GM23338 (cell line): ENCODE measurements around the gene TRMT2A. TPM values are rescaled to one million over a fixed set of nuclear protein-coding genes. Genes with fewer than 3 reads are reported as not detected.

Experiments
- ATAC-seq: fragments of 200-7000 bp; cut with Tn5 transposase; 3 replicates; pipeline ENCODE4 v1.9.1; 2020
- DNase-seq: peaks from one replicate; pipeline ENCODE4 v3.0.0-alpha.2; 2015; ENCODE audit warnings: low spot score
- H2AFZ ChIP-seq: fragments of 200-600 bp; sonication (generic); 2 replicates; pipeline ENCODE4 v1.8.0; 2016; ENCODE audit warnings: antibody characterized with exemption, mild to moderate bottlenecking, moderate library complexity
- H3F3A ChIP-seq: fragments of 200-600 bp; sonication (generic); replicated peaks from 2 replicates; pipeline ENCODE4 v1.8.0; 2017; ENCODE audit warnings: antibody characterized with exemption, mixed run types, low read depth
- H3K27ac ChIP-seq: fragments of 200-600 bp; sonication (generic); 2 replicates; pipeline ENCODE4 v1.6.1; 2016; ENCODE audit warnings: low read depth
- H3K27me3 ChIP-seq: fragments of 200-600 bp; sonication (generic); 2 replicates; pipeline ENCODE4 v1.8.0; 2016; ENCODE audit warnings: mild to moderate bottlenecking, mixed run types, moderate library complexity; ENCODE audit not compliant: insufficient read depth
- H3K36me3 ChIP-seq: fragments of 200-600 bp; sonication (generic); 2 replicates; pipeline ENCODE4 v1.8.0; 2016; ENCODE audit warnings: mild to moderate bottlenecking; ENCODE audit not compliant: insufficient read depth
- H3K4me1 ChIP-seq: fragments of 200-600 bp; sonication (generic); 2 replicates; pipeline ENCODE4 v1.8.0; 2016; ENCODE audit warnings: mild to moderate bottlenecking, moderate library complexity; ENCODE audit not compliant: insufficient read depth
- H3K4me2 ChIP-seq: fragments of 200-600 bp; sonication (generic); 2 replicates; pipeline ENCODE4 v1.7.1; 2017; ENCODE audit warnings: mixed run types
- H3K4me3 ChIP-seq: fragments of 200-600 bp; sonication (generic); 2 replicates; pipeline ENCODE4 v1.6.1; 2016; ENCODE audit warnings: mixed run types
- H3K79me2 ChIP-seq: fragments of 200-600 bp; sonication (generic); replicated peaks from 2 replicates; pipeline ENCODE4 v1.8.0; 2017; ENCODE audit warnings: mild to moderate bottlenecking; ENCODE audit not compliant: insufficient read depth
- H3K9me2 ChIP-seq: fragments of 200-600 bp; sonication (generic); 2 replicates; pipeline ENCODE4 v1.8.0; 2017; ENCODE audit not compliant: insufficient read depth
- H4K20me1 ChIP-seq: fragments of 200-600 bp; sonication (generic); replicated peaks from 2 replicates; pipeline ENCODE4 v1.8.0; 2017; ENCODE audit warnings: mild to moderate bottlenecking; ENCODE audit not compliant: insufficient read depth
- H3K27ac Mint-ChIP-seq: 2 replicates; pipeline ENCODE4 v1.8.0; 2020; ENCODE audit warnings: inconsistent platforms, mild to moderate bottlenecking, moderate library complexity, mixed read lengths
- H3K27me3 Mint-ChIP-seq: 3 replicates; pipeline ENCODE4 v1.8.0; 2022; ENCODE audit warnings: low read depth, mild to moderate bottlenecking, moderate library complexity, mixed read lengths, inconsistent platforms; ENCODE audit not compliant: insufficient read depth, poor library complexity
- H3K36me3 Mint-ChIP-seq: 3 replicates; pipeline ENCODE4 v1.8.0; 2021; ENCODE audit warnings: low read depth, mild to moderate bottlenecking, inconsistent platforms, moderate library complexity, mixed read lengths
- H3K4me1 Mint-ChIP-seq: 3 replicates; pipeline ENCODE4 v1.8.0; 2020; ENCODE audit warnings: mild to moderate bottlenecking, inconsistent platforms, mixed read lengths
- H3K4me3 Mint-ChIP-seq: 3 replicates; pipeline ENCODE4 v1.8.0; 2021; ENCODE audit warnings: moderate library complexity, mild to moderate bottlenecking, inconsistent platforms, mixed read lengths
- H3K9me3 Mint-ChIP-seq: 3 replicates; pipeline ENCODE4 v1.8.0; 2020; ENCODE audit warnings: moderate library complexity, mild to moderate bottlenecking, inconsistent platforms, mixed read lengths
- CREB1 ChIP-seq: fragments of 250-450 bp; sonication (Bioruptor Pico); IDR thresholded peaks from 2 replicates; pipeline ENCODE4 v1.5.0; 2020; ENCODE audit warnings: low read depth, mild to moderate bottlenecking, moderate library complexity
- EZH2 ChIP-seq: fragments of 200-600 bp; sonication (generic); IDR thresholded peaks from one replicate; pipeline ENCODE4 v1.8.0; 2017; ENCODE audit warnings: antibody characterized with exemption, mild to moderate bottlenecking, low read depth; ENCODE audit not compliant: unreplicated experiment
- EZH2phosphoT487 ChIP-seq: fragments of 200-600 bp; sonication (generic); IDR thresholded peaks from one replicate; pipeline ENCODE4 v1.8.1; 2018; ENCODE audit warnings: antibody characterized with exemption; ENCODE audit not compliant: unreplicated experiment
- JUNB ChIP-seq: IDR thresholded peaks from one replicate; pipeline ENCODE4 v1.6.1; 2016; ENCODE audit warnings: antibody characterized with exemption; ENCODE audit not compliant: unreplicated experiment
- NANOG ChIP-seq: IDR thresholded peaks from 2 replicates; pipeline ENCODE4 v1.6.1; 2016; ENCODE audit warnings: antibody characterized with exemption, borderline replicate concordance
- POLR2AphosphoS5 ChIP-seq: IDR thresholded peaks from 2 replicates; pipeline ENCODE4 v1.6.1; 2016; ENCODE audit warnings: antibody characterized with exemption, low read depth
- STAT1 ChIP-seq: IDR thresholded peaks from one replicate; pipeline ENCODE4 v1.6.1; 2016; ENCODE audit warnings: antibody characterized with exemption; ENCODE audit not compliant: unreplicated experiment
- ZNF114 ChIP-seq: fragments of 250-450 bp; sonication (Bioruptor Pico); IDR thresholded peaks from 2 replicates; pipeline ENCODE4 v1.5.0; 2020; ENCODE audit warnings: mild to moderate bottlenecking, moderate library complexity
- ZNF331 ChIP-seq: fragments of 250-450 bp; sonication (Bioruptor Pico); IDR thresholded peaks from 2 replicates; pipeline ENCODE4 v1.5.0; 2020; ENCODE audit warnings: low read depth, mild to moderate bottlenecking, moderate library complexity
- ZNF462 ChIP-seq: fragments of 250-450 bp; sonication (Bioruptor Pico); IDR thresholded peaks from 2 replicates; pipeline ENCODE4 v1.5.0; 2020; ENCODE audit warnings: mild to moderate bottlenecking, moderate library complexity
- polyA plus RNA-seq: library from polyadenylated mRNA; unstranded; fragments of >200 nt; fragmentation: Nextera tagmentation; extraction: Ambion mirVana; gene quantifications from 2 replicates; pipeline ENCODE4 v1.2.1, GENCODE V29; 2016
- total RNA-seq: library from RNA; depleted of rRNA; stranded (reverse); fragments of >200 nt; shearing (Covaris generic); gene quantifications from 2 replicates; pipeline ENCODE4 v1.2.3, GENCODE V29; 2014
- TF ChIP-seq, protein P1 (sequence below): IDR thresholded peaks from 2 replicates; pipeline ENCODE4 v1.6.1; 2016; ENCODE audit warnings: antibody characterized with exemption
- TF ChIP-seq, protein P2 (sequence below), 2 experiments: fragments of 200-600 bp in 1 of 2; sonication (generic) in 1 of 2; conservative IDR thresholded peaks; 2 replicates each; pipeline versions ENCODE4 v1.5.1 to v1.6.1; 2016 to 2017; ENCODE audit warnings: antibody characterized with exemption in 2 of 2, low read depth in 2 of 2, mild to moderate bottlenecking in 2 of 2, moderate library complexity in 1 of 2
- TF ChIP-seq, protein P3 (sequence below): IDR thresholded peaks from one replicate; pipeline ENCODE4 v1.6.1; 2018; ENCODE audit warnings: antibody characterized with exemption; ENCODE audit not compliant: unreplicated experiment

Gene TRMT2A
- total and polyA plus RNA-seq, 2 experiments from 2014 or later = 41.3 to 61.3 TPM

DNA sequence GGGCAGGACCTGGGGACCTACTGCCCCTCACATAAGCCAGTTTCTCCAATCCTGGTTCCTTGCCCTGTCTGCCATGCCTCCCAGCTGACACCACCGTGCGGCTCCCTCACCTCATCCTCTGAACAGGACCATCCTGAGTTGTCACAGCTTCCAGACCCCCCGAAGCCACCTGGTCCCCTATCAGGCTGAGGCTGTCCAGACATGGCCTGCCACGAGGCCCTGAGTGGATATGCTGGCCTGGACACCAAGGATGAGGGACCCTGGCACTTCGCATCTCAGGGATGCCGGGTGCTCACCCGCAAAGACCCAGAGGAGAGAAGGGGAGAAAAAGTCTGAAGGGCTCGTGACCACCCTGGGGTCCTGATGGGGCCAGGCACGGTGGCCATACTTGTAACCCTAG, 49.7 kb upstream of the TRMT2A start:
- no peak overlapping the region for H3K4me3 ChIP-seq
- DNase-seq = no peak
- H3K27ac Mint-ChIP-seq = no peak overlapping the region
- ATAC-seq = no peak
- no peak overlapping the region for H3K27ac ChIP-seq
- no peaks in the 10 kb centered on the region for H3K27me3 ChIP-seq
- no peak overlapping the region for H3K4me2 ChIP-seq
- H2AFZ ChIP-seq = no peak overlapping the region
- no peak overlapping the region for H3K4me3 Mint-ChIP-seq
- no peaks in the 10 kb centered on the region for H3F3A ChIP-seq
- H3K4me1 ChIP-seq = no peaks in the 10 kb centered on the region
- peaks cover 3% of the 10 kb centered on the region; the same call in 1 of the 3 replicates for H3K36me3 Mint-ChIP-seq
- H3K9me2 ChIP-seq = no peaks in the 10 kb centered on the region
- peaks cover 4% of the 10 kb centered on the region for H3K9me3 Mint-ChIP-seq
- no peaks in the 10 kb centered on the region for H4K20me1 ChIP-seq
- no peaks in the 10 kb centered on the region for H3K4me1 Mint-ChIP-seq
- TF ChIP-seq EZH2 (no peak), ZNF114 (CRISPR knock-in tag) (no peak), ZNF462 (no peak), CREB1 (no peak), POLR2AphosphoS5 (no peak), ZNF331 (CRISPR knock-in tag) (no peak), EZH2phosphoT487 (no peak), STAT1 (no peak), NANOG (no peak), JUNB (no peak)
- TF ChIP-seq, protein P1, sequence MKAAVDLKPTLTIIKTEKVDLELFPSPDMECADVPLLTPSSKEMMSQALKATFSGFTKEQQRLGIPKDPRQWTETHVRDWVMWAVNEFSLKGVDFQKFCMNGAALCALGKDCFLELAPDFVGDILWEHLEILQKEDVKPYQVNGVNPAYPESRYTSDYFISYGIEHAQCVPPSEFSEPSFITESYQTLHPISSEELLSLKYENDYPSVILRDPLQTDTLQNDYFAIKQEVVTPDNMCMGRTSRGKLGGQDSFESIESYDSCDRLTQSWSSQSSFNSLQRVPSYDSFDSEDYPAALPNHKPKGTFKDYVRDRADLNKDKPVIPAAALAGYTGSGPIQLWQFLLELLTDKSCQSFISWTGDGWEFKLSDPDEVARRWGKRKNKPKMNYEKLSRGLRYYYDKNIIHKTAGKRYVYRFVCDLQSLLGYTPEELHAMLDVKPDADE = no peak
- TF ChIP-seq, protein P2, sequence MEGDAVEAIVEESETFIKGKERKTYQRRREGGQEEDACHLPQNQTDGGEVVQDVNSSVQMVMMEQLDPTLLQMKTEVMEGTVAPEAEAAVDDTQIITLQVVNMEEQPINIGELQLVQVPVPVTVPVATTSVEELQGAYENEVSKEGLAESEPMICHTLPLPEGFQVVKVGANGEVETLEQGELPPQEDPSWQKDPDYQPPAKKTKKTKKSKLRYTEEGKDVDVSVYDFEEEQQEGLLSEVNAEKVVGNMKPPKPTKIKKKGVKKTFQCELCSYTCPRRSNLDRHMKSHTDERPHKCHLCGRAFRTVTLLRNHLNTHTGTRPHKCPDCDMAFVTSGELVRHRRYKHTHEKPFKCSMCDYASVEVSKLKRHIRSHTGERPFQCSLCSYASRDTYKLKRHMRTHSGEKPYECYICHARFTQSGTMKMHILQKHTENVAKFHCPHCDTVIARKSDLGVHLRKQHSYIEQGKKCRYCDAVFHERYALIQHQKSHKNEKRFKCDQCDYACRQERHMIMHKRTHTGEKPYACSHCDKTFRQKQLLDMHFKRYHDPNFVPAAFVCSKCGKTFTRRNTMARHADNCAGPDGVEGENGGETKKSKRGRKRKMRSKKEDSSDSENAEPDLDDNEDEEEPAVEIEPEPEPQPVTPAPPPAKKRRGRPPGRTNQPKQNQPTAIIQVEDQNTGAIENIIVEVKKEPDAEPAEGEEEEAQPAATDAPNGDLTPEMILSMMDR (conservative IDR thresholded peaks at IDR 0.05; ENCODE audit: low read depth in 2 of 2) = no peak
- TF ChIP-seq, protein P3, sequence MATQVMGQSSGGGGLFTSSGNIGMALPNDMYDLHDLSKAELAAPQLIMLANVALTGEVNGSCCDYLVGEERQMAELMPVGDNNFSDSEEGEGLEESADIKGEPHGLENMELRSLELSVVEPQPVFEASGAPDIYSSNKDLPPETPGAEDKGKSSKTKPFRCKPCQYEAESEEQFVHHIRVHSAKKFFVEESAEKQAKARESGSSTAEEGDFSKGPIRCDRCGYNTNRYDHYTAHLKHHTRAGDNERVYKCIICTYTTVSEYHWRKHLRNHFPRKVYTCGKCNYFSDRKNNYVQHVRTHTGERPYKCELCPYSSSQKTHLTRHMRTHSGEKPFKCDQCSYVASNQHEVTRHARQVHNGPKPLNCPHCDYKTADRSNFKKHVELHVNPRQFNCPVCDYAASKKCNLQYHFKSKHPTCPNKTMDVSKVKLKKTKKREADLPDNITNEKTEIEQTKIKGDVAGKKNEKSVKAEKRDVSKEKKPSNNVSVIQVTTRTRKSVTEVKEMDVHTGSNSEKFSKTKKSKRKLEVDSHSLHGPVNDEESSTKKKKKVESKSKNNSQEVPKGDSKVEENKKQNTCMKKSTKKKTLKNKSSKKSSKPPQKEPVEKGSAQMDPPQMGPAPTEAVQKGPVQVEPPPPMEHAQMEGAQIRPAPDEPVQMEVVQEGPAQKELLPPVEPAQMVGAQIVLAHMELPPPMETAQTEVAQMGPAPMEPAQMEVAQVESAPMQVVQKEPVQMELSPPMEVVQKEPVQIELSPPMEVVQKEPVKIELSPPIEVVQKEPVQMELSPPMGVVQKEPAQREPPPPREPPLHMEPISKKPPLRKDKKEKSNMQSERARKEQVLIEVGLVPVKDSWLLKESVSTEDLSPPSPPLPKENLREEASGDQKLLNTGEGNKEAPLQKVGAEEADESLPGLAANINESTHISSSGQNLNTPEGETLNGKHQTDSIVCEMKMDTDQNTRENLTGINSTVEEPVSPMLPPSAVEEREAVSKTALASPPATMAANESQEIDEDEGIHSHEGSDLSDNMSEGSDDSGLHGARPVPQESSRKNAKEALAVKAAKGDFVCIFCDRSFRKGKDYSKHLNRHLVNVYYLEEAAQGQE = no peak
- H3K36me3 ChIP-seq = no peaks in the 10 kb centered on the region
- peaks cover 5% of the 10 kb centered on the region for H3K27me3 Mint-ChIP-seq
- H3K79me2 ChIP-seq = no peaks in the 10 kb centered on the region
